Caco-2 (cell line): ENCODE measurements around the gene LIFR. TPM values are rescaled to one million over a fixed set of nuclear protein-coding genes. Genes with fewer than 3 reads are reported as not detected.

ENCODE experiments used
- BruUV-seq: library from RNA; stranded (reverse); fragments of 400-500 nt; replicated peaks from 2 replicates; lab custom pipeline; 2021; lab: Mats Ljungman, UMichigan
- CTCF ChIA-PET: fragments of 300-600 bp; sonication (Branson Sonifier 250); formaldehyde crosslinking; loops from one replicate; lab custom pipeline; 2022; ENCODE audit warnings: antibody characterized with exemption; lab: Charles Lee
- POLR2A ChIA-PET: fragments of 300-600 bp; sonication (Branson Sonifier 250); formaldehyde crosslinking; loops from one replicate; lab custom pipeline; 2022; ENCODE audit warnings: antibody characterized with exemption; lab: Charles Lee
- DNase-seq, 2 experiments: peaks; one replicate each; pipeline versions ENCODE4 v3.0.0 to v3.0.0-alpha.2; 2020 to 2022
- H3K27me3 ChIP-seq: replicated peaks from 2 replicates; pipeline ENCODE4 v1.6.0; 2011; ENCODE audit warnings: low read length; ENCODE audit not compliant: control insufficient read depth, insufficient read depth
- H3K36me3 ChIP-seq: 2 replicates; pipeline ENCODE4 v1.5.1; 2011; ENCODE audit warnings: low read length; ENCODE audit not compliant: control insufficient read depth, insufficient read depth
- H3K4me1 ChIP-seq: fragments of 250-450 bp; sonication (Bioruptor Pico); 2 replicates; pipeline ENCODE4 v1.5.1; 2020; ENCODE audit warnings: mild to moderate bottlenecking
- H3K4me3 ChIP-seq: 2 replicates; pipeline ENCODE4 v1.5.1; 2011; ENCODE audit warnings: low read depth, mild to moderate bottlenecking, control low read depth, low read length
- H3K9me3 ChIP-seq: fragments of 250-450 bp; sonication (Bioruptor Pico); 2 replicates; pipeline ENCODE4 v1.5.1; 2020; ENCODE audit warnings: mild to moderate bottlenecking, moderate library complexity
- H3K27ac Mint-ChIP-seq: one replicate; pipeline ENCODE4 v1.8.0; 2022; ENCODE audit warnings: mixed read lengths; ENCODE audit not compliant: unreplicated experiment
- H3K27me3 Mint-ChIP-seq: one replicate; pipeline ENCODE4 v1.8.0; 2022; ENCODE audit warnings: mixed read lengths; ENCODE audit not compliant: insufficient read depth, unreplicated experiment
- H3K36me3 Mint-ChIP-seq: one replicate; pipeline ENCODE4 v1.8.0; 2022; ENCODE audit warnings: mild to moderate bottlenecking, mixed read lengths; ENCODE audit not compliant: insufficient read depth, unreplicated experiment
- H3K4me1 Mint-ChIP-seq: one replicate; pipeline ENCODE4 v1.8.0; 2022; ENCODE audit warnings: low read depth, mixed read lengths; ENCODE audit not compliant: unreplicated experiment
- H3K4me3 Mint-ChIP-seq: one replicate; pipeline ENCODE4 v1.8.0; 2022; ENCODE audit warnings: mild to moderate bottlenecking, moderate library complexity, mixed read lengths; ENCODE audit not compliant: unreplicated experiment
- H3K9me3 Mint-ChIP-seq: one replicate; pipeline ENCODE4 v1.8.0; 2022; ENCODE audit warnings: mixed read lengths; ENCODE audit not compliant: unreplicated experiment
- CTCF ChIP-seq, 2 experiments: fragments of 200-600 bp in 1 of 2; IDR thresholded peaks; 1 replicate in 1 of 2; 2 replicates in 1 of 2; pipeline versions ENCODE4 v1.5.1 to v1.8.0; 2011 to 2022; ENCODE audit warnings: antibody characterized with exemption in 1 of 2, control low read depth in 1 of 2, inconsistent platforms in 1 of 2, low read depth in 1 of 2, low read length in 1 of 2, mild to moderate bottlenecking in 1 of 2, moderate library complexity in 1 of 2; ENCODE audit not compliant: insufficient read depth in 1 of 2, severe bottlenecking in 1 of 2, unreplicated experiment in 1 of 2
- intact Hi-C: fragments of 100-400 bp; cut with micrococcal nuclease; formaldehyde crosslinking; loops from one replicate; pipeline ENCODE4 v1.10.0; 2022; ENCODE audit not compliant: unreplicated experiment
- total RNA-seq: library from RNA; stranded (reverse); gene quantifications from 2 replicates; pipeline ENCODE4 v1.2.3, GENCODE V29; 2022

LIFR gene
- total RNA-seq, 1 experiment from 2014 or later, result 5.1 TPM

- POLR2A ChIA-PET, result no interaction called here
- no peak overlapping the region for H3K27ac Mint-ChIP-seq
- peaks cover 26% of the 10 kb centered on the region for H3K4me1 ChIP-seq
Observed at GRCh38 chr5:38535248-38535750, 21.1 kb downstream of the LIFR start.

GRCh38 chr5:38534156-38534453 lies 22.3 kb downstream of the LIFR start:
- H3K4me3 ChIP-seq, result no peak overlapping the region
- peaks cover 10% of the 10 kb centered on the region for H3K9me3 Mint-ChIP-seq
- TF ChIP-seq CTCF (IDR thresholded peaks at IDR 0.05; ENCODE audit: insufficient read depth in 1 of 2, low read depth in 1 of 2, low read length in 1 of 2, severe bottlenecking in 1 of 2, unreplicated experiment in 1 of 2), result no peak
- no peaks in the 10 kb centered on the region for H3K27me3 ChIP-seq
- CTCF ChIA-PET, result interaction anchor here (2.0 kb wide), 1 partner anchor 92 kb away, joined by 7 read pairs; no protein-coding TSS in a partner anchor
- POLR2A ChIA-PET, result no interaction called here
- H3K4me1 Mint-ChIP-seq, result peaks cover 17% of the 10 kb centered on the region
- no peak for DNase-seq
- intact Hi-C loops, result no loop called here
- H3K36me3 ChIP-seq, result no peaks in the 10 kb centered on the region
- no peak overlapping the region for H3K4me3 Mint-ChIP-seq
- H3K27ac Mint-ChIP-seq, result no peak overlapping the region
- no TSS peak for BruUV-seq
- no peaks in the 10 kb centered on the region for H3K27me3 Mint-ChIP-seq
- no peaks in the 10 kb centered on the region for H3K36me3 Mint-ChIP-seq
- H3K9me3 ChIP-seq, result peaks cover 9% of the 10 kb centered on the region
- H3K4me1 ChIP-seq, result peaks cover 26% of the 10 kb centered on the region

More at GRCh38 chr5:38535248-38535750, 21.1 kb downstream of the LIFR start:
- no peak for DNase-seq
- no peaks in the 10 kb centered on the region for H3K27me3 ChIP-seq
- H3K9me3 Mint-ChIP-seq, result peaks cover 10% of the 10 kb centered on the region
- CTCF ChIA-PET, result no interaction called here
- H3K9me3 ChIP-seq, result peaks cover 9% of the 10 kb centered on the region
- intact Hi-C loops, result no loop called here
- BruUV-seq, result no TSS peak
- no peaks in the 10 kb centered on the region for H3K27me3 Mint-ChIP-seq
- no peak overlapping the region for H3K4me3 ChIP-seq
- H3K36me3 Mint-ChIP-seq, result no peaks in the 10 kb centered on the region
- no peak overlapping the region for H3K4me3 Mint-ChIP-seq
- H3K36me3 ChIP-seq, result no peaks in the 10 kb centered on the region
- peaks cover 17% of the 10 kb centered on the region for H3K4me1 Mint-ChIP-seq
- TF ChIP-seq CTCF (IDR thresholded peaks at IDR 0.05; ENCODE audit: insufficient read depth in 1 of 2, low read depth in 1 of 2, low read length in 1 of 2, severe bottlenecking in 1 of 2, unreplicated experiment in 1 of 2), result no peak

GRCh38 chr5:38533286-38534155 lies 22.9 kb downstream of the LIFR start:
- Mint-ChIP-seq H3K36me3 (no peaks in the 10 kb centered on the region), H3K9me3 (peaks cover 10% of the 10 kb centered on the region), H3K27ac (no peak overlapping the region), H3K27me3 (no peaks in the 10 kb centered on the region), H3K4me3 (no peak overlapping the region), H3K4me1 (peaks cover 12% of the 10 kb centered on the region)
- Histone ChIP-seq H3K36me3 (no peaks in the 10 kb centered on the region), H3K9me3 (peaks cover 9% of the 10 kb centered on the region), H3K4me3 (no peak overlapping the region), H3K27me3 (no peaks in the 10 kb centered on the region), H3K4me1 (peaks cover 26% of the 10 kb centered on the region)
- POLR2A ChIA-PET, result no interaction called here
- intact Hi-C loops, result no loop called here
- CTCF ChIA-PET, result interaction anchor here (2.0 kb wide), 1 partner anchor 92 kb away, joined by 7 read pairs; no protein-coding TSS in a partner anchor
- DNase-seq, result peak; percentile 17 to 46
- BruUV-seq, result no TSS peak
- TF ChIP-seq CTCF (IDR thresholded peaks at IDR 0.05; ENCODE audit: insufficient read depth in 1 of 2, low read depth in 1 of 2, low read length in 1 of 2, severe bottlenecking in 1 of 2, unreplicated experiment in 1 of 2), result no peak
